NAMALWA (cell line): Measurements from ENCODE around the gene PMF1.
"Not testable (repeated sequence)": the region's sequence is repeated elsewhere in the genome, so short reads cannot be mapped to it uniquely, and the experiment has no call there.

ENCODE experiments used
- DNase-seq: peaks from one replicate; pipeline ENCODE4 v3.0.0-alpha.2; 2015; ENCODE audit warnings: low spot score

Gene PMF1

GRCh38 chr1:156196445-156196844 lies 16.4 kb upstream of the PMF1 start:
- DNase-seq = no peak

- DNase-seq = no peak
Measured at GRCh38 chr1:156198831-156199349, 13.9 kb upstream of the PMF1 start.

- no peak for DNase-seq
Measured at GRCh38 chr1:156200044-156200443, 12.8 kb upstream of the PMF1 start.

- DNase-seq = no peak
Measured at GRCh38 chr1:156203331-156203730, 9.5 kb upstream of the PMF1 start.

- no peak for DNase-seq
Measured at GRCh38 chr1:156204686-156205085, 8.1 kb upstream of the PMF1 start.

- DNase-seq = no peak
Measured at GRCh38 chr1:156211243-156211642, 1.6 kb upstream of the PMF1 start.

- DNase-seq = no peak
Measured at GRCh38 chr1:156212130-156212529, 677 bp upstream of the PMF1 start.

- no peak for DNase-seq
Measured at GRCh38 chr1:156213644-156213966, 798 bp downstream of the PMF1 start.

GRCh38 chr1:156214024-156214748 lies 1.4 kb downstream of the PMF1 start:
- DNase-seq = no peak

GRCh38 chr1:156216361-156217086 lies 3.7 kb downstream of the PMF1 start:
- not testable (repeated sequence) for DNase-seq

- DNase-seq = no peak
Measured at GRCh38 chr1:156217871-156218270, 5.1 kb downstream of the PMF1 start.

GRCh38 chr1:156220226-156220625 lies 7.4 kb downstream of the PMF1 start:
- DNase-seq = no peak

- DNase-seq = no peak
Measured at GRCh38 chr1:156221986-156222692, 9.3 kb downstream of the PMF1 start.

- DNase-seq = no peak
Measured at GRCh38 chr1:156225677-156226014, 12.8 kb downstream of the PMF1 start.

- DNase-seq = no peak
Measured at GRCh38 chr1:156226116-156226538, 13.3 kb downstream of the PMF1 start.

- no peak for DNase-seq
Measured at GRCh38 chr1:156226782-156227181, 14.0 kb downstream of the PMF1 start.

- no peak for DNase-seq
Measured at GRCh38 chr1:156228501-156228900, 15.7 kb downstream of the PMF1 start.

GRCh38 chr1:156229809-156230472 lies 17.1 kb downstream of the PMF1 start:
- DNase-seq = no peak

GRCh38 chr1:156230473-156230837 lies 17.6 kb downstream of the PMF1 start:
- no peak for DNase-seq

- DNase-seq = no peak
Measured at GRCh38 chr1:156232201-156232894, 19.5 kb downstream of the PMF1 start.

GRCh38 chr1:156233426-156234127 lies 20.8 kb downstream of the PMF1 start:
- no peak for DNase-seq
